SH-SY5Y (cell line): Measurements from ENCODE around the gene UBFD1.

Experiments used
- GATA2 ChIP-seq: IDR thresholded peaks from 2 replicates; pipeline ENCODE4 v1.6.1; 2011; ENCODE audit warnings: mild to moderate bottlenecking, low read depth, low read length
- GATA3 ChIP-seq: IDR thresholded peaks from 2 replicates; pipeline ENCODE4 v1.6.1; 2011; ENCODE audit warnings: low read depth, mild to moderate bottlenecking, low read length, moderate library complexity

- no peak for TF ChIP-seq GATA3
- TF ChIP-seq GATA2 = no peak
Measured at GRCh38 chr16:23581764-23582163, 24.2 kb downstream of the UBFD1 start.
